Measurements from ENCODE around the gene SPATA24. TPM values are rescaled to one million over a fixed set of nuclear protein-coding genes. Genes with fewer than 3 reads are reported as not detected.

Gene SPATA24
- total and polyA plus RNA-seq, 10 donors = 2.1 to 9.5 (median 4.3) TPM

- Histone ChIP-seq H3K4me1 (peaks cover 9 to 39% (median 26%) of the 10 kb centered on the region in 6 donors), H3K27ac (peak overlapping the region; percentile 77 to 95 (median 92)), H3K4me3 (peak overlapping the region; percentile 41 to 73 (median 53)), H3K9me3 (no peaks in the 10 kb centered on the region), H3K36me3 (peaks cover 0 to 16% (median 0%) of the 10 kb centered on the region in 6 donors), H3K27me3 (replicated peaks in 1 of 7) (no peaks in the 10 kb centered on the region)
- 15 to 35% (median 22%) methylated on average over 5 to 7 of the region's 7 CpGs for WGBS, 5 donors
- TF ChIP-seq CTCF (IDR thresholded peaks at IDR 0.05 in 8 of 11, conservative IDR thresholded peaks at IDR 0.05 in 3 of 11) (no peak), POLR2A (IDR thresholded peaks at IDR 0.05) (no peak)
- intact Hi-C loops (cut with DNase I; ENCODE audit: low total_unique reads) = no loop called here
- no peak for DNase-seq
Observed at GRCh38 chr5:139403418-139403786, 487 bp downstream of the SPATA24 start.

- Histone ChIP-seq H3K9me3 (no peaks in the 10 kb centered on the region), H3K36me3 (peaks cover 0 to 16% (median 0%) of the 10 kb centered on the region in 6 donors), H3K4me3 (peak overlapping the region in 1 of 8 donors; percentile 73), H3K27me3 (replicated peaks in 1 of 7) (no peaks in the 10 kb centered on the region), H3K4me1 (peaks cover 9 to 33% (median 22%) of the 10 kb centered on the region in 6 donors), H3K27ac (peak overlapping the region in 5 of 8 donors; percentile 91 to 95 (median 93))
- WGBS, 5 donors = 57 to 74% (median 69%) methylated on average over 7 of the region's 7 CpGs
- intact Hi-C loops (cut with DNase I; ENCODE audit: low total_unique reads) = no loop called here
- no peak for DNase-seq
- peak in 6 of 11 experiments; percentile 22 to 49 (median 40) for TF ChIP-seq CTCF (IDR thresholded peaks at IDR 0.05 in 8 of 11, conservative IDR thresholded peaks at IDR 0.05 in 3 of 11)
- TF ChIP-seq POLR2AphosphoS5 (IDR thresholded peaks at IDR 0.05) = no peak
Observed at GRCh38 chr5:139402561-139403158, 1.2 kb downstream of the SPATA24 start.

GRCh38 chr5:139401546-139401945 lies 2.3 kb downstream of the SPATA24 start:
- intact Hi-C loops (cut with DNase I; ENCODE audit: low total_unique reads) = no loop called here
- peaks cover 9 to 33% (median 20%) of the 10 kb centered on the region in 6 donors for H3K4me1 ChIP-seq
- 91 to 96% (median 91%) methylated on average over 10 of the region's 10 CpGs for WGBS, 5 donors
- H3K27ac ChIP-seq = no peak overlapping the region
- peaks cover 0 to 16% (median 0%) of the 10 kb centered on the region in 6 donors for H3K36me3 ChIP-seq
- H3K4me3 ChIP-seq = no peak overlapping the region
- no peak for DNase-seq
- H3K9me3 ChIP-seq = no peaks in the 10 kb centered on the region
- H3K27me3 ChIP-seq (replicated peaks in 1 of 7) = no peaks in the 10 kb centered on the region
- no peak for TF ChIP-seq POLR2A (IDR thresholded peaks at IDR 0.05)
- no peak for TF ChIP-seq CTCF (IDR thresholded peaks at IDR 0.05 in 8 of 11, conservative IDR thresholded peaks at IDR 0.05 in 3 of 11)
- TF ChIP-seq POLR2AphosphoS5 (IDR thresholded peaks at IDR 0.05) = no peak

GRCh38 chr5:139399501-139400121 lies 4.3 kb downstream of the SPATA24 start:
- Histone ChIP-seq H3K4me3 (no peak overlapping the region), H3K27ac (no peak overlapping the region), H3K36me3 (peaks cover 0 to 16% (median 0%) of the 10 kb centered on the region in 6 donors), H3K27me3 (replicated peaks in 1 of 7) (peaks cover 0 to 6% (median 1%) of the 10 kb centered on the region in 7 donors), H3K4me1 (peaks cover 12 to 44% (median 23%) of the 10 kb centered on the region in 6 donors), H3K9me3 (no peaks in the 10 kb centered on the region)
- no peak for TF ChIP-seq CTCF (IDR thresholded peaks at IDR 0.05 in 8 of 11, conservative IDR thresholded peaks at IDR 0.05 in 3 of 11)
- no peak for TF ChIP-seq POLR2AphosphoS5 (IDR thresholded peaks at IDR 0.05)
- TF ChIP-seq POLR2A (IDR thresholded peaks at IDR 0.05) = no peak
- intact Hi-C loops (cut with DNase I; ENCODE audit: low total_unique reads) = no loop called here
- WGBS, 5 donors = 73 to 81% (median 77%) methylated on average over 6 of the region's 6 CpGs
- no peak for DNase-seq
